Panc1 (cell line): ENCODE measurements around the gene CYB5R4. TPM values are rescaled to one million over a fixed set of nuclear protein-coding genes. Genes with fewer than 3 reads are reported as not detected.

Experiments used
- ATAC-seq: fragments of 200-7000 bp; cut with Tn5 transposase; 2 replicates; pipeline ENCODE4 v1.9.1; 2020; ENCODE audit warnings: mild to moderate bottlenecking, moderate library complexity
- BruUV-seq: library from RNA; stranded (reverse); fragments of 400-500 nt; replicated peaks from 2 replicates; lab custom pipeline; 2021; lab: Mats Ljungman, UMichigan
- CTCF ChIA-PET: fragments of 300-600 bp; sonication (Branson Sonifier 250); formaldehyde crosslinking; loops from one replicate; lab custom pipeline; 2022; ENCODE audit warnings: antibody characterized with exemption; lab: Charles Lee
- POLR2A ChIA-PET: fragments of 300-600 bp; sonication (Branson Sonifier 250); formaldehyde crosslinking; loops from one replicate; lab custom pipeline; 2022; ENCODE audit warnings: antibody characterized with exemption; lab: Charles Lee
- DNase-seq: peaks from one replicate; pipeline ENCODE4 v3.0.0-alpha.2; 2010; ENCODE audit warnings: low read depth, low spot score
- H3K27ac ChIP-seq: 2 replicates; pipeline ENCODE4 v1.5.1; 2011; ENCODE audit warnings: mild to moderate bottlenecking, low read length, inconsistent platforms
- H3K27me3 ChIP-seq: fragments of 200-500 bp; sonication (Bioruptor generic); 2 replicates; pipeline ENCODE4 v1.6.0; 2014; ENCODE audit warnings: low read length, inconsistent platforms; ENCODE audit not compliant: control insufficient read depth, insufficient read depth
- H3K36me3 ChIP-seq: fragments of 200-500 bp; sonication (Bioruptor generic); 2 replicates; pipeline ENCODE4 v1.5.1; 2014; ENCODE audit warnings: inconsistent platforms, mild to moderate bottlenecking, low read length, moderate library complexity; ENCODE audit not compliant: control insufficient read depth, insufficient read depth
- H3K4me1 ChIP-seq: 2 replicates; pipeline ENCODE4 v1.5.1; 2011; ENCODE audit warnings: inconsistent platforms, mild to moderate bottlenecking, low read length, moderate library complexity; ENCODE audit not compliant: control insufficient read depth, insufficient read depth
- H3K4me3 ChIP-seq, 2 experiments: 2 replicates each; pipeline ENCODE4 v1.5.1; 2011 to 2012; ENCODE audit warnings: low read depth in 2 of 2, low read length in 2 of 2, mild to moderate bottlenecking in 2 of 2, inconsistent platforms in 1 of 2, moderate library complexity in 1 of 2
- H3K9me3 ChIP-seq: fragments of 200-500 bp; sonication (Bioruptor generic); 2 replicates; pipeline ENCODE4 v1.5.1; 2014; ENCODE audit warnings: low read depth, mild to moderate bottlenecking, inconsistent platforms, low read length, moderate library complexity; ENCODE audit not compliant: control insufficient read depth, insufficient read depth
- CTCF ChIP-seq: fragments of 450-650 bp; IDR thresholded peaks from 2 replicates; pipeline ENCODE4 v1.5.1; 2017; ENCODE audit warnings: mild to moderate bottlenecking
- POLR2AphosphoS5 ChIP-seq: IDR thresholded peaks from 2 replicates; pipeline ENCODE4 v1.6.1; 2012; ENCODE audit warnings: mild to moderate bottlenecking, low read depth, low read length, moderate library complexity
- REST ChIP-seq, 2 experiments: IDR thresholded peaks; 2 replicates each; pipeline ENCODE4 v1.6.1; 2011 to 2012; ENCODE audit warnings: low read depth in 2 of 2, control low read depth in 1 of 2, low read length in 1 of 2, mild to moderate bottlenecking in 1 of 2, moderate library complexity in 1 of 2; ENCODE audit not compliant: insufficient read depth in 1 of 2
- SIN3A ChIP-seq: IDR thresholded peaks from 2 replicates; pipeline ENCODE4 v1.6.1; 2012; ENCODE audit warnings: low read depth, mild to moderate bottlenecking, low read length, moderate library complexity, borderline replicate concordance; ENCODE audit not compliant: insufficient read depth
- TCF7L2 ChIP-seq: IDR thresholded peaks from 2 replicates; pipeline ENCODE4 v1.6.1; 2011; ENCODE audit warnings: mild to moderate bottlenecking, low read depth, low read length, inconsistent platforms
- in situ Hi-C: cut with HindIII; loops from 2 replicates; pipeline ENCODE4 v1.10.0; 2016; ENCODE audit warnings: low sequenced_read_pairs, low pct_unique_long_range_greater_than_20kb
- intact Hi-C: fragments of 100-400 bp; cut with micrococcal nuclease; formaldehyde crosslinking; loops from one replicate; pipeline ENCODE4 v1.10.0; 2022; ENCODE audit not compliant: unreplicated experiment
- total RNA-seq: library from RNA; stranded (reverse); gene quantifications from one replicate; pipeline ENCODE4 v1.2.1, GENCODE V29; 2021; ENCODE audit not compliant: unreplicated experiment

Gene CYB5R4
- total RNA-seq, 1 experiment from 2014 or later: 31.7 TPM

- Histone ChIP-seq H3K4me3 (no peak overlapping the region), H3K9me3 (no peaks in the 10 kb centered on the region), H3K27ac (no peak overlapping the region), H3K36me3 (no peaks in the 10 kb centered on the region), H3K4me1 (no peaks in the 10 kb centered on the region), H3K27me3 (no peaks in the 10 kb centered on the region)
- ChIA-PET POLR2A (no interaction called here), CTCF (no interaction called here)
- ATAC-seq (no peak), DNase-seq (no peak)
- TF ChIP-seq POLR2AphosphoS5 (no peak), TCF7L2 (no peak), CTCF (no peak), REST (IDR thresholded peaks at IDR 0.05; ENCODE audit: insufficient read depth in 1 of 2, low read depth in 2 of 2, low read length in 1 of 2) (no peak), SIN3A (no peak)
- BruUV-seq: no TSS peak
- in situ Hi-C loops (no loop called here), intact Hi-C loops (no loop called here)
Observed at GRCh38 chr6:83978997-83979396, 119.5 kb downstream of the CYB5R4 start.

GRCh38 chr6:83984411-83984810, 124.9 kb downstream of the CYB5R4 start:
- H3K4me3 ChIP-seq: no peak overlapping the region
- POLR2A ChIA-PET: no interaction called here
- no peak overlapping the region for H3K27ac ChIP-seq
- H3K4me1 ChIP-seq: no peaks in the 10 kb centered on the region
- H3K9me3 ChIP-seq: no peaks in the 10 kb centered on the region
- H3K36me3 ChIP-seq: no peaks in the 10 kb centered on the region
- BruUV-seq: no TSS peak
- CTCF ChIA-PET: no interaction called here
- in situ Hi-C loops: no loop called here
- TF ChIP-seq SIN3A (no peak), REST (IDR thresholded peaks at IDR 0.05; ENCODE audit: insufficient read depth in 1 of 2, low read depth in 2 of 2, low read length in 1 of 2) (no peak), CTCF (no peak), TCF7L2 (no peak), POLR2AphosphoS5 (no peak)
- H3K27me3 ChIP-seq: no peaks in the 10 kb centered on the region
- ATAC-seq (no peak), DNase-seq (no peak)
- intact Hi-C loops: no loop called here
